Measurements from ENCODE around the gene HERC6. TPM values are rescaled to one million over a fixed set of nuclear protein-coding genes. Genes with fewer than 3 reads are reported as not detected.
"Not testable (repeated sequence)": the region's sequence is repeated elsewhere in the genome, so short reads cannot be mapped to it uniquely, and the experiment has no call there.

Gene HERC6
- total and polyA plus RNA-seq, 2 donors from 2014 or later: 7.4 to 15.7 TPM

- FAIRE-seq: no peak
- Histone ChIP-seq H3K9ac (ENCODE audit: low read length in 3 of 3) (no peak overlapping the region), H3K4me1 (ENCODE audit: control insufficient read depth in 2 of 3, insufficient read depth in 2 of 3, low read depth in 1 of 3, low read length in 3 of 3) (no peaks in the 10 kb centered on the region), H3K27me3 (ENCODE audit: control insufficient read depth, insufficient read depth, low read length) (no peaks in the 10 kb centered on the region), H3K4me3 (ENCODE audit: low read length in 3 of 3) (no peak overlapping the region), H3K36me3 (ENCODE audit: control insufficient read depth in 2 of 3, insufficient read depth in 3 of 3, low read length in 3 of 3) (no peaks in the 10 kb centered on the region), H3K27ac (ENCODE audit: low read depth in 2 of 2, low read length in 2 of 2) (no peak overlapping the region), H3K9me3 (ENCODE audit: control insufficient read depth in 2 of 3, insufficient read depth in 1 of 3, low read length in 3 of 3) (peaks cover 0 to 6% (median 0%) of the 10 kb centered on the region in 3 donors)
- DNase-seq: no peak
- no peak for TF ChIP-seq CTCF (IDR thresholded peaks at IDR 0.05; ENCODE audit: borderline replicate concordance, extremely low read depth, insufficient read depth)
- intact Hi-C loops (cut with DNase I): no loop called here
Observed at GRCh38 chr4:88429401-88429800, 50.7 kb downstream of the HERC6 start.

GRCh38 chr4:88435987-88436693 lies 57.5 kb downstream of the HERC6 start:
- Histone ChIP-seq H3K4me1 (ENCODE audit: control insufficient read depth in 2 of 3, insufficient read depth in 2 of 3, low read depth in 1 of 3, low read length in 3 of 3) (no peaks in the 10 kb centered on the region), H3K9me3 (ENCODE audit: control insufficient read depth in 2 of 3, insufficient read depth in 1 of 3, low read length in 3 of 3) (peaks cover 0 to 6% (median 0%) of the 10 kb centered on the region in 3 donors), H3K9ac (ENCODE audit: low read length in 3 of 3) (no peak overlapping the region), H3K27ac (ENCODE audit: low read depth in 2 of 2, low read length in 2 of 2) (no peak overlapping the region), H3K4me3 (ENCODE audit: low read length in 3 of 3) (no peak overlapping the region), H3K36me3 (ENCODE audit: control insufficient read depth in 2 of 3, insufficient read depth in 3 of 3, low read length in 3 of 3) (peaks cover 0 to 1% (median 0%) of the 10 kb centered on the region in 3 donors), H3K27me3 (ENCODE audit: control insufficient read depth, insufficient read depth, low read length) (no peaks in the 10 kb centered on the region)
- FAIRE-seq: no peak
- DNase-seq: no peak
- intact Hi-C loops (cut with DNase I): no loop called here
- no peak for TF ChIP-seq CTCF (IDR thresholded peaks at IDR 0.05; ENCODE audit: borderline replicate concordance, extremely low read depth, insufficient read depth)

- H3K9me3 ChIP-seq (ENCODE audit: control insufficient read depth in 2 of 3, insufficient read depth in 1 of 3, low read length in 3 of 3); H3K36me3 ChIP-seq (ENCODE audit: control insufficient read depth in 2 of 3, insufficient read depth in 3 of 3, low read length in 3 of 3); DNase-seq; H3K9ac ChIP-seq (ENCODE audit: low read length in 3 of 3); H3K27ac ChIP-seq (ENCODE audit: low read depth in 2 of 2, low read length in 2 of 2); FAIRE-seq; H3K4me3 ChIP-seq (ENCODE audit: low read length in 3 of 3); intact Hi-C loops (cut with DNase I); H3K27me3 ChIP-seq (ENCODE audit: control insufficient read depth, insufficient read depth, low read length); H3K4me1 ChIP-seq (ENCODE audit: control insufficient read depth in 2 of 3, insufficient read depth in 2 of 3, low read depth in 1 of 3, low read length in 3 of 3): not testable (repeated sequence)
Observed at GRCh38 chr4:88437873-88438272, 59.2 kb downstream of the HERC6 start.

- H3K9ac ChIP-seq (ENCODE audit: low read length in 3 of 3): no peak overlapping the region
- intact Hi-C loops (cut with DNase I): no loop called here
- H3K4me3 ChIP-seq (ENCODE audit: low read length in 3 of 3): no peak overlapping the region
- no peaks in the 10 kb centered on the region for H3K4me1 ChIP-seq (ENCODE audit: control insufficient read depth in 2 of 3, insufficient read depth in 2 of 3, low read depth in 1 of 3, low read length in 3 of 3)
- no peak for FAIRE-seq
- H3K27ac ChIP-seq (ENCODE audit: low read depth in 2 of 2, low read length in 2 of 2): no peak overlapping the region
- H3K9me3 ChIP-seq (ENCODE audit: control insufficient read depth in 2 of 3, insufficient read depth in 1 of 3, low read length in 3 of 3): no peaks in the 10 kb centered on the region
- no peak for TF ChIP-seq CTCF (IDR thresholded peaks at IDR 0.05; ENCODE audit: borderline replicate concordance, extremely low read depth, insufficient read depth)
- DNase-seq: no peak
- no peaks in the 10 kb centered on the region for H3K27me3 ChIP-seq (ENCODE audit: control insufficient read depth, insufficient read depth, low read length)
- H3K36me3 ChIP-seq (ENCODE audit: control insufficient read depth in 2 of 3, insufficient read depth in 3 of 3, low read length in 3 of 3): peaks cover 0 to 3% (median 0%) of the 10 kb centered on the region in 3 donors
Observed at GRCh38 chr4:88439161-88439760, 60.6 kb downstream of the HERC6 start.
